Left hindlimb (tissue), 1 donor: ENCODE measurements around the gene LINC00632.

Experiments
- DNase-seq: peaks from one replicate; pipeline ENCODE4 v3.0.0-alpha.2; 2018

Gene LINC00632

DNA sequence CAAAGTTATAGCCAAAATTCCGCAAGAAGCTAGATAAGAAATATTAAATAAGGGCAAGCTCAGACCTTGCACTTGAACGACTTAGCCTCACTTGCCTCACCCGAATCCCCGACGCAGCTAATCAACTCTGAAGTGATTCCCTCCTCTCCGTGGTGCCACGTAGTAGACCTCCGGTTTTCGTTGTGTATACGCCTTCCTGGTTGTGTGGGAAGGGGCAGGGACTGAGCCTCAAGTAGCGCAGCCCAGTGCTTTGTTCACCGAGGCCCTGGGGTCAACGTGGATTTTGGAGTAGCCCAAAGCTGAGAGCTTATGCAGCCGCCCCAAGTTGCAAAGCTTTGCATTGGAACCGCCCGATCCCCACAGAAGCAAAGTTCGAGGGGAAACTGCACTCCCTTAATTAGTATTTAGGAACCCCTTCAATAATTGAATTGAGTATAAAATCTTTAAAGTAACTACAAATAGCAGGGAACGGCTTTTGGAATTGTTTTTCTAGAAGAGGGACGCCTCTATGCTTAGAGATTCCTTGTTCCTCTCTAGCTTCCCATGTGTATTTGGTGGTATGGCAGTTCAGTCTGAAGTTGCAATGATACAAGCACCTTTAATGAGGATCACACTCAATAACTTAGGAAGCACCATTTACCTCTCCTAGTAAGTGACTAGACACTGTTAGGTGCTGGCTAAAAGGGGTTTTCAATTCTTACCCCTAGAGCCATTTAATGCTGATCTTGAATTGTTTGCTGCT lies 55.7 kb downstream of the LINC00632 start:
- peak; percentile 51 for DNase-seq

DNA sequence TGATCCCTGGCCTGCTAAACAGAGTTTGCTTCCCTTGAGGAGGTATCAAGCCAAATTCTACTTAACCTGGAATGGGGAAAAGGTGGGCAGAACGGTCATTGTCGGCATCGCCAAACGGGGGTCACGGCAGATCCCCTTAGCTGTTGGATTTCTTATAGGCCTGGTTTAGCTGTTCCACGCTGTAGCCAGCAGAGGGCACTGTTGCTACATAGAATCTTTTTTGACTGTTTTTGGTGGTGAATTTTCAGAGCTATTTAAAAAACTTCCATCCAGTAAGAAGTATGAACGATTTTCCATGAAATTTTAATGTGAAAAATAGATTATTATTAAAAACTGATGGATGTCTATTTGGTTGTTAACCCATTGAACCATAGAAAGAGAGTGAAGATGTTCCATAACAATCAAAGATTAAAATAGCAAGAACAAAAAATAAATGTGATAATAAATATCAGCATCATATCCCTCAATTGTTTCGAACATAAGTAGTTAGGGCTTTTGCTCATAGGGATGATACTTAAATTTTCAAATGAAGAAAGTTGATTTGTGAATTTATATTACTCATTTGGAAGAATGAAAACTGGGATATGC lies 56.6 kb downstream of the LINC00632 start:
- DNase-seq: peak; percentile 42

DNA sequence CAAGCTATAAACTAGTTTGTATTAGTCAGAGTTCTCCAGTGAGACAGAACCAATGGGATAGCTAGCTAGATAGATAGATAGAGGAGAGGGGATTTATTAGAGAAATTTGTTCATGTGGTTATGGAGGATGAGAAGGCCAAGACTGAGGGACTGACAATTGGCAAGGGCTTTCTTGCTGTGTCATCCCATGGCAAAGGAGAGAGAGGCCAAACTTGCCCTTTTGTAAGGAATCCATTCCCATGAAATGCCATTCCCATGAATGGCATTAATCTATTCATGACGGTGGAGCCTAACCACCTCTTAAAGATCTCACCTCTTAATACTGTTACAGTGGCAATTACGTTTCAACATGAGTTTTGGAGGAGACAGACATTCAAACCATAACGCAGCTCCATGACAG lies 58.1 kb downstream of the LINC00632 start:
- DNase-seq: no peak

DNA sequence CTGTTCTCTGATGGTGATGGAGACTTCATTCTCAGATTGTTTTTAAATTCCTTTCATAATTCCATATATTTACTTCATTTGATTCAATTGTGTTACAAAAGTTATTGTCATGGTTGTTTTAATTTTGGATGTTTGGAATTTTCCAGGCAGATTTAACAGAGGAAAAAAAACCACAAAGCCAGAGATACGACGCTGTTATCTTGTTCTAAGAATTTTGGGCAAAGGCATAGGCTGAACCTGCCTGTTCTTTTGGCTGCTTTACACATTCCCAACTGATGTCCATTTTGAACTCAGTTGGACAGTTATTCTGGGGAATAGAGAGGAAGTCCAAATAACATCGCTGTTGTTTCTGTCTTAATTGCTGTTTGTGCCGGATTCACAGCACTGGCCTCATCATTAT lies 65.7 kb downstream of the LINC00632 start:
- DNase-seq: no peak

DNA sequence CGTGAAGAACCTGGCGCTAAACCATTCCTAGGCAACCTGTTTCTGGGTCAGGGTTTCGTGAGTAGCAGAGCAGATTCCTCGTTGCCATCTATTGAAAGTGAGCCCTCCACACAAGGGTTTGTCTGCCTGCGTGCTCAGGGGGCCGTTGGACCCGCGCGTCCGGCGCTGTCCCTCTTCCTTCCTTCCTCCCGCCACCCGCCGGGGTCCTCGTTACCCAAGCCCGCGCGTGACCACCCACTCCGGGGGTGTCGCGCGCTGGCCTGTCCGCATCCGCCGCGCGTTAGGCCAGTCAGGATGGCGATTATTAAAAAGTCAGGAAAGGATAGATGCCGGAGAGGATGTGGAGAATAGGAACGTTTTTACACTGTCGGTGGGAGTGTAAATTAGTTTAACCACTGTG lies 66.8 kb downstream of the LINC00632 start:
- no peak for DNase-seq

DNA sequence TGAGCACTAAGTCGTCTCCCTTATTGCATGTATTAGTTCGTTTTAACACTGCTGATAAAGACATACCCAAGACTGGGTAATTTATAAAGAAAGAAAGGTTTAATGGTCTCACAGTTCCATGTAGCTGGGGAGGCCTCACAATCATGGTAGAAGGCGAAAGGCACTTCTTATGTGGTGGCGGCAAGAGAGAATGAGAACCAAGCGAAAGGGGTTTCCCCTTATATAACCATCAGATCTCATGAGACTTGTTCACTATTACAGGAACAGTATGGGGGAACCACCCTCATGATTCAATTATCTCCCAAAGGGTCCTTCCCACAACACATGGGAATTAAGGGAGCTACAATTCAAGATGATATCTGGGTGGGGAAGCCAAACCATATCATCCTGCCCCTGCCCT lies 85.1 kb downstream of the LINC00632 start:
- DNase-seq: no peak

DNA sequence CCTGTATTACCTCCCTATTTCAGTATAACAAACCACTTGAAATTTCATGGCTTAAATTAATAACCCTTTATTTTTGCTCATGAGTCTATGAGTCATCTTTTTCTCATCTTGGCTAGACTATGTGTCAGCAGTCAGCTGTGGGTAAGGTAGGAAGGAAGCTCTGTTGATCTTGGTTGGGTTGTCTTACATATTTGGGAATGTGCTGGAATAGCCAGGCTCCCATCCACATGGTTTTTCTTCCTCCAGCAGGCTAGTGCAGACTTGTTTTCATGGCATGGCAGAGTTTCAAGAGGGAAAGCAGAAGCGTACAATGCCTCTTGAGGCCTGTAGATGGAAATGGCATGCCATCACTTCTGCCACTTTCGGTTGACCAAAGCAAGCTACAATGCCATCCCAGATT lies 89.7 kb downstream of the LINC00632 start:
- DNase-seq: no peak

DNA sequence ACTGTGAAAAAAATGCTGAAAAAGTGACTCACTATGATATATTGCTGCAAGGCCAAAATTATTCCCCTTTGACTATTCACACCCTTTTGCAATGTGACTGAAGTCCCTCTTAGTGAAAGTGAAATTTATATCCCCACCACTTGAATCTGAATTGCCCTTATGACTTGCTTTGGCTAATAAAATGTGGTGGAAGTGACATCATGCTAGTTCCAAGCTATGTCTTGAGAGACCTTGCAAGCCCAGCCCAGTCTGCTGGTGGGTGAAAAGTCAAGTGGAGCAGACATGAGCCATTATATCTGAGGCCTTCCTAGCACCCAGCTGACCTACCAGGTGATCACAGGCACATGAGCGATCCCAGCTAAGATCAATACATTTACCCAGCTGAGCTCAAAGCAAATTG lies 94.7 kb downstream of the LINC00632 start:
- no peak for DNase-seq

DNA sequence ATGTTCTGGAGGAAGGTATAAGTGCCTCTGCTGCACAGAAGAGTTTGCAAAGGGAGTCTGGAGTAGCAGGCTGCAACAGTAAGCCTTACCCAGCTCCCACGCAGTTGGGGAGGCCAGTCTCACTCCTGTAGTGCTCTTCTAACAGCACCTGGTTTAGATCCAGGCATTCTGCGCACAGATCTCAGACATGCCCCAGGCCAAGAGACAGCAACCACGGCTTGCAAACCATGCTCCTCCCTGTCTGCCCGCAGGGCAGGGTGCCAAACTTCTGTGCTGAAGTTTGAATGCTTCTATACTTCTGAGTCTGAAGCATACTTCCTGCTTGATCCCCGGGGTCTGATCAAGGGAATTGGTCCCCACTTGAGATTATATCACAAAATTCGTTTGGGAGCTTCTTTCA lies 106.3 kb downstream of the LINC00632 start:
- DNase-seq: peak; percentile 55

DNA sequence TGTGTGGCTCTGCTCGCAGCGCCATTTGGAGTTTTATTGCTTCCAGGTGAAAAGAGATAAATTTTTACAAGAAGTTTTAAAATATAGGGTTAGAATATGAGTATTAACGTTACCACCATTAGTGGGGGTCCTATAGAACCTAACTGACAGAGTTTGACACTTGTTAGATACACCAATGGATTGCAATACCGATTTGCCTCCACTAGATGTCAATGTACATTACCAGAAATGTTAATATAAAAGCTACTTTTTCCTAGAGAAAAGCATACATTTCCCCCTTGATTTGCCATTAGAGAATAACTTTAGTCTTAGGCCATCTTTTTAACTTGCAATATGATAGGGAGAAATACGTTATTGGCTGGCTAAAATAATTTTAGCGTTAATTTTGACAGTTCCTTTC lies 108.4 kb downstream of the LINC00632 start:
- DNase-seq: no peak

DNA sequence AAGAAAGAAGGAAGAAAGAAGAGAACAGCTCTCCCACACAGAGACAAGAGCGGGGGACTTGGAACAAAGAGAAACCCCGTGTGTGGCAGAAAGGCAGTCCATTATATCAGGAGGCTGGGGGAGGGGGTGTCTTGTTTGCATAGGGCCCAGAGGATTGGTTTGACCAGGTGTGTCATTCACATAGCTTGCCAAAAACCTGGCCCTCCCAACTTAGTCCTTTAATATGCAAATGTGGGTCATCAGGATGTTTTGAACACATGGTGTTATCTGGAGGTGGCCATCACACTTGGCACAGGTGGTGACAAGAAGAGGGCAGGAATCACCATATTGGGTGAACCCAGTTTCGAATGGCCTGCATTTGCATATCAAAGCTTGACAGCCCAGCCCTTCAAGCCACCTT lies 111.7 kb downstream of the LINC00632 start:
- no peak for DNase-seq

DNA sequence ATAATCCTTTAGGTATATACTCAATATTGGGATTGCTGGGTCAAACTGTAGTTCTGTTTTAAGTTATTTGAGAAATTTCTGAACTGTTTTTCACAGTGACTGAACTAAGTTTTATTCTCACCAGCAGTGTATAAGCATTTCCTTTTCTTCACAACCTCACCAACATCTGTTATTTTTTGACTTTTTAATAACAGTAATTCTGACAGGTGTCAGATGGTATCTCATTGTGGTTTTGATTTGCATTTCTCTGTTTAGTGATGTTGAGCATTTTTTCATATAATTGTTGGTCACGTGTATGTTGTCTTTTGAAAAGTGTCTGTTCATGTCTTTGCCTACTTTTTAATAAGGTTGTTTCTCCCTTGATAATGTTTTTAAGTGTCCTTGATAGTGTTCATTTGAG lies 112.6 kb downstream of the LINC00632 start:
- DNase-seq: no peak

DNA sequence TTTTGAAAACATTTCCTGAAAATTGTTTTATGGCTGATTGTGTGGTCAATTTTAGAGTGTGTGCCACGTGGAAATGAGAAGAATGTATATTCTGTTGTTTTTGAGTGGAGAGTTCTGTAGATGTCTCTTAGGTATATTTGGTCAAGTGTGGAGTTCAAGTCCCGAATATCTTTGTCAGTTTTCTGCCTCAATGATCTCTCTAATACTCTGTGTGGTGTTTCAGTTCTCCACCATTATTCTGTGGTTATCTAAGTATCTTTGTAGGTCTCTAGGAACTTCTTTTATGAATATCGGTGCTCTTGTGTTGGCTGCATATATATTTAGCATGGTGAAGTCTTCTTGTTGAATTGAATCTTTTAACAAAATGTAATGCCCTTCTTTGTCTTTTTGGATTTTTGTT lies 113.3 kb downstream of the LINC00632 start:
- DNase-seq: no peak

DNA sequence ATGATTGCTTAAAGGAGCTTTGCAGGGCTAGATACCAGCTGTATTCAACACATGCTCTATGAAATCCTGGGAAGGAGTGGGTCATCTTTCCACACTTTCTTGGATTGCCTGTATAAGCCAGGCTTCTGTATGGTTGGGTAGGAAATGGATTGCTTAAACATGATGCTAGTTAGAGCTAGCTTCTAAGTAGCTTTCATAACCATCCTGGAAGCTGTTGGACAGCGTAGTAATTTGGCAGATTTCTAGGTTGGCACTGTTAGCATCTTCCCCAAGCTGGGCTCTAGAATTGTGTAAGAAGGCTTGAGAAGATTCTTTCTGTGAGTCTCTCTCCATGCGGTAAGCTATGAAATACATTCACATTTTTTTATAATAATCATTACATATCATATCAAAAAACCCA lies 127.3 kb downstream of the LINC00632 start:
- no peak for DNase-seq
